ENCODE results near the gene EFNA5.

DNA sequence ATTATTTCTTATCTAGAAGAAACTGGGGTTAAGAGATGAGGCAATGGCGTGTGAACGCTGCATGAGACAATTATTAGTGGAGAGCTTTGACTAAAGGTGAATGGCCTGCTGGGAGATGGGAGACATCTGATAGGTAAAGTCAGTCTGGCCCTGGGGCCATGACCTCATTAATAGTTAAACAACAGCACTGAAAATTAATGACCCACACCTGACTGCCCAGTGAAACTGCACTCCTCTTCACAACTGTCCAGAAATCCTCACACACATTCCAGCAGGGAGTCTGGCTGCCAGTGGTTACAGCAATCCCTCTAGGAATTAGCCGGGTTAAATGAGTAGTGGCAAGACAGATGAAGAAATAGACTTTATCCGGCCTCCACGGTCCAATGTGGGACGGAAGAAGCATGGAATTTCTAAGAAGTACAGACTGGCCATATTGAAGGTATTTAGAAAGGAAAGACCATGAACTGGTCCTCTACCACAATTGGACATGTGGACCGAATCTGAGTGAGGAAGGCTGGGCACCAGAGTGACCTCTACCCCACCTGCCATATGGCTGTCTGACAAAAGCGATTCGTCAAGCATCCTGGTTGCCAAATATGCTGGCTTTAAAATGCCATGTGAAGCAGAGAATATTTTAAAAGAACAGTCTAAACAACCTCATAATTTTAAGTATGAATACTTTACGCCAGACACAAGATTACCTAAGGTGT, 138.4 kb downstream of the EFNA5 start:
- TF ChIP-seq, protein P1, sequence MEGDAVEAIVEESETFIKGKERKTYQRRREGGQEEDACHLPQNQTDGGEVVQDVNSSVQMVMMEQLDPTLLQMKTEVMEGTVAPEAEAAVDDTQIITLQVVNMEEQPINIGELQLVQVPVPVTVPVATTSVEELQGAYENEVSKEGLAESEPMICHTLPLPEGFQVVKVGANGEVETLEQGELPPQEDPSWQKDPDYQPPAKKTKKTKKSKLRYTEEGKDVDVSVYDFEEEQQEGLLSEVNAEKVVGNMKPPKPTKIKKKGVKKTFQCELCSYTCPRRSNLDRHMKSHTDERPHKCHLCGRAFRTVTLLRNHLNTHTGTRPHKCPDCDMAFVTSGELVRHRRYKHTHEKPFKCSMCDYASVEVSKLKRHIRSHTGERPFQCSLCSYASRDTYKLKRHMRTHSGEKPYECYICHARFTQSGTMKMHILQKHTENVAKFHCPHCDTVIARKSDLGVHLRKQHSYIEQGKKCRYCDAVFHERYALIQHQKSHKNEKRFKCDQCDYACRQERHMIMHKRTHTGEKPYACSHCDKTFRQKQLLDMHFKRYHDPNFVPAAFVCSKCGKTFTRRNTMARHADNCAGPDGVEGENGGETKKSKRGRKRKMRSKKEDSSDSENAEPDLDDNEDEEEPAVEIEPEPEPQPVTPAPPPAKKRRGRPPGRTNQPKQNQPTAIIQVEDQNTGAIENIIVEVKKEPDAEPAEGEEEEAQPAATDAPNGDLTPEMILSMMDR (conservative IDR thresholded peaks at IDR 0.05), result no peak
- TF ChIP-seq EZH2 (IDR thresholded peaks at IDR 0.05; ENCODE audit: low read depth), result no peak

Data from PC-9 (cell line).